ENCODE measurements around the gene TSPAN2.

Gene TSPAN2

GRCh38 chr1:115113766-115114165, 24.5 kb upstream of the TSPAN2 start:
- no peak for DNase-seq (ENCODE audit: low spot score)

- DNase-seq (ENCODE audit: low spot score): peak; percentile 78
These were observed 23.4 kb upstream of the TSPAN2 start for GRCh38 chr1:115112496-115113375.

- no peak for DNase-seq (ENCODE audit: low spot score)
These were observed 18.4 kb upstream of the TSPAN2 start for GRCh38 chr1:115107516-115108260.

- no peak for DNase-seq (ENCODE audit: low spot score)
These were observed 16.5 kb upstream of the TSPAN2 start for GRCh38 chr1:115105831-115106230.

- DNase-seq (ENCODE audit: low spot score): no peak
These were observed 10.4 kb upstream of the TSPAN2 start for GRCh38 chr1:115099693-115100050.

GRCh38 chr1:115098979-115099692, 9.8 kb upstream of the TSPAN2 start:
- DNase-seq (ENCODE audit: low spot score): no peak

- DNase-seq (ENCODE audit: low spot score): no peak
These were observed 2.9 kb upstream of the TSPAN2 start for GRCh38 chr1:115092175-115092574.

GRCh38 chr1:115091572-115091971, 2.3 kb upstream of the TSPAN2 start:
- DNase-seq (ENCODE audit: low spot score): no peak

- DNase-seq (ENCODE audit: low spot score): no peak
These were observed 1.7 kb upstream of the TSPAN2 start for GRCh38 chr1:115090956-115091355.

GRCh38 chr1:115090540-115090939, 1.2 kb upstream of the TSPAN2 start:
- DNase-seq (ENCODE audit: low spot score): no peak

GRCh38 chr1:115090186-115090490, 835 bp upstream of the TSPAN2 start:
- DNase-seq (ENCODE audit: low spot score): no peak

- DNase-seq (ENCODE audit: low spot score): peak; percentile 50
These were observed 358 bp downstream of the TSPAN2 start for GRCh38 chr1:115088871-115089419.

GRCh38 chr1:115088115-115088778, 1.1 kb downstream of the TSPAN2 start:
- no peak for DNase-seq (ENCODE audit: low spot score)

- DNase-seq (ENCODE audit: low spot score): no peak
These were observed 3.0 kb downstream of the TSPAN2 start for GRCh38 chr1:115086176-115086830.

GRCh38 chr1:115084902-115085511, 4.3 kb downstream of the TSPAN2 start:
- DNase-seq (ENCODE audit: low spot score): no peak

- DNase-seq (ENCODE audit: low spot score): no peak
These were observed 6.4 kb downstream of the TSPAN2 start for GRCh38 chr1:115082949-115083348.

GRCh38 chr1:115078708-115079107, 10.6 kb downstream of the TSPAN2 start:
- DNase-seq (ENCODE audit: low spot score): no peak

GRCh38 chr1:115077984-115078330, 11.3 kb downstream of the TSPAN2 start:
- no peak for DNase-seq (ENCODE audit: low spot score)

GRCh38 chr1:115077286-115077983, 11.9 kb downstream of the TSPAN2 start:
- no peak for DNase-seq (ENCODE audit: low spot score)

- no peak for DNase-seq (ENCODE audit: low spot score)
These were observed 12.9 kb downstream of the TSPAN2 start for GRCh38 chr1:115076384-115076915.
